Kidney (tissue), 14 donors: ENCODE data around the gene FOS. TPM values are rescaled to one million over a fixed set of nuclear protein-coding genes. Genes with fewer than 3 reads are reported as not detected.
A peak's percentile ranks its signal among the peaks of the same experiment; 100 is the strongest.

ENCODE experiments used
- DNase-seq, 5 donors: peaks; one replicate each; pipeline ENCODE4 v3.0.0-alpha.2; 2013 to 2020
- FAIRE-seq: peaks from 2 replicates; lab custom pipeline; 2012; peaks lifted over from hg19 to GRCh38; lab: Jason Lieb, UNC
- H3K27ac ChIP-seq, 2 donors: one replicate each; pipeline ENCODE4 v1.7.0; 2013; ENCODE audit warnings: low read depth in 2 of 2, low read length in 2 of 2, inconsistent platforms in 1 of 2
- H3K27me3 ChIP-seq: one replicate; pipeline ENCODE4 v1.7.1; 2013; ENCODE audit warnings: low read length, inconsistent platforms; ENCODE audit not compliant: control insufficient read depth, insufficient read depth
- H3K36me3 ChIP-seq, 3 donors: one replicate each; pipeline versions ENCODE4 v1.7.0 to v1.7.1; 2013; ENCODE audit warnings: low read length in 3 of 3, control low read depth in 1 of 3, inconsistent platforms in 1 of 3; ENCODE audit not compliant: insufficient read depth in 3 of 3, control insufficient read depth in 2 of 3
- H3K4me1 ChIP-seq, 3 donors: one replicate each; pipeline versions ENCODE4 v1.7.0 to v1.7.1; 2013; ENCODE audit warnings: low read length in 3 of 3, inconsistent platforms in 1 of 3, low read depth in 1 of 3; ENCODE audit not compliant: control insufficient read depth in 2 of 3, insufficient read depth in 2 of 3
- H3K4me3 ChIP-seq, 3 donors: one replicate each; pipeline versions ENCODE4 v1.7.0 to v1.8.1; 2013; ENCODE audit warnings: low read length in 3 of 3, control low read depth in 1 of 3, inconsistent platforms in 1 of 3
- H3K9ac ChIP-seq, 3 donors: one replicate each; pipeline versions ENCODE4 v1.7.0 to v1.7.1; 2013; ENCODE audit warnings: low read length in 3 of 3, control low read depth in 1 of 3, inconsistent platforms in 1 of 3
- H3K9me3 ChIP-seq, 3 donors: one replicate each; pipeline versions ENCODE4 v1.7.0 to v1.7.1; 2013; ENCODE audit warnings: low read length in 3 of 3, control low read depth in 1 of 3, inconsistent platforms in 1 of 3; ENCODE audit not compliant: control insufficient read depth in 2 of 3, insufficient read depth in 1 of 3
- CTCF ChIP-seq: IDR thresholded peaks from 3 replicates; pipeline ENCODE4 v1.5.1; 2012; ENCODE audit warnings: mild to moderate bottlenecking, moderate library complexity, borderline replicate concordance; ENCODE audit not compliant: insufficient read depth; ENCODE audit errors: extremely low read depth
- intact Hi-C: fragments of 100-400 bp; cut with DNase I; formaldehyde crosslinking; loops from one replicate; pipeline ENCODE4 v1.11.1; 2022
- polyA plus RNA-seq: library from polyadenylated mRNA; stranded (reverse); fragments of 350-450 nt; fragmentation: Illumina TruSeq; extraction: RNeasy Lipid Tissue Mini Kit (QIAGEN cat#74804); gene quantifications from one replicate; pipeline ENCODE4 v1.2.3, GENCODE V29; 2014; ENCODE audit warnings: low read depth, low replicate concordance; ENCODE audit not compliant: insufficient read depth
- total RNA-seq: library from RNA; stranded (reverse); fragmentation: NEBNext Ultra II Directional; extraction: Animal tissue kit (Norgen Biotek cat#: 25700); gene quantifications from one replicate; pipeline ENCODE4 v1.2.1, GENCODE V29; 2021
- donor health status: control.
- donor health status: control.
- donor health status: control.
- donor health status: control.
- donor health status: control.
- donor health status: DM: yes; HTN: yes; CAD: no.
- donor health status: Normal renal cell carcinoma (clear cell type).

The FOS gene
- total and polyA plus RNA-seq, 2 donors from 2014 or later = 116 to 193 TPM

- no peak for TF ChIP-seq CTCF
- DNase-seq (peak; percentile 86 to 94 (median 87)), FAIRE-seq (no peak)
- Histone ChIP-seq H3K36me3 (no peaks in the 10 kb centered on the region), H3K9me3 (no peaks in the 10 kb centered on the region), H3K27me3 (no peaks in the 10 kb centered on the region), H3K9ac (peak overlapping the region in 1 of 3 donors; percentile 57), H3K27ac (peak overlapping the region; percentile 73 to 81), H3K4me3 (no peak overlapping the region), H3K4me1 (peaks cover 0 to 13% (median 8%) of the 10 kb centered on the region in 3 donors)
- intact Hi-C loops = loop anchor here (5.0 kb wide), 1 partner anchor 182 kb away; no protein-coding TSS in a partner anchor
Measured at GRCh38 chr14:75310295-75311111, 31.9 kb downstream of the FOS start.

- H3K9ac ChIP-seq = no peak overlapping the region
- H3K27ac ChIP-seq = peak overlapping the region; percentile 37 to 69
- H3K4me3 ChIP-seq = no peak overlapping the region
- intact Hi-C loops = loop anchor here (5.0 kb wide), 1 partner anchor 181 kb away; no protein-coding TSS in a partner anchor
- H3K9me3 ChIP-seq = no peaks in the 10 kb centered on the region
- no peaks in the 10 kb centered on the region for H3K27me3 ChIP-seq
- no peaks in the 10 kb centered on the region for H3K36me3 ChIP-seq
- DNase-seq (no peak), FAIRE-seq (no peak)
- peaks cover 0 to 14% (median 8%) of the 10 kb centered on the region in 3 donors for H3K4me1 ChIP-seq
- no peak for TF ChIP-seq CTCF
Measured at GRCh38 chr14:75311356-75311755, 32.7 kb downstream of the FOS start.

- H3K27ac ChIP-seq = no peak overlapping the region
- no peak overlapping the region for H3K4me3 ChIP-seq
- FAIRE-seq = no peak
- H3K9ac ChIP-seq = no peak overlapping the region
- no peaks in the 10 kb centered on the region for H3K36me3 ChIP-seq
- TF ChIP-seq CTCF = no peak
- intact Hi-C loops = loop anchor here (5.0 kb wide), 1 partner anchor 180 kb away; no protein-coding TSS in a partner anchor
- H3K4me1 ChIP-seq = peaks cover 0 to 14% (median 8%) of the 10 kb centered on the region in 3 donors
- no peaks in the 10 kb centered on the region for H3K9me3 ChIP-seq
- DNase-seq = no peak
- no peaks in the 10 kb centered on the region for H3K27me3 ChIP-seq
Measured at GRCh38 chr14:75312341-75312740, 33.7 kb downstream of the FOS start.
